OCI-LY7 (cell line): ENCODE data around the gene CKAP4. TPM values are rescaled to one million over a fixed set of nuclear protein-coding genes. Genes with fewer than 3 reads are reported as not detected.
A peak's percentile ranks its signal among the peaks of the same experiment; 100 is the strongest.

Experiments used
- BruUV-seq: library from RNA; stranded (reverse); fragments of 400-500 nt; replicated peaks from 2 replicates; lab custom pipeline; 2021; lab: Mats Ljungman, UMichigan
- CTCF ChIA-PET: fragments of 300-600 bp; sonication (Branson Sonifier 250); formaldehyde crosslinking; loops from one replicate; lab custom pipeline; 2022; ENCODE audit warnings: antibody characterized with exemption; ENCODE audit not compliant: unreplicated experiment; lab: Charles Lee
- POLR2A ChIA-PET: fragments of 300-600 bp; sonication (Branson Sonifier 250); formaldehyde crosslinking; loops from one replicate; lab custom pipeline; 2022; ENCODE audit warnings: antibody characterized with exemption; lab: Charles Lee
- DNase-seq: peaks from one replicate; pipeline ENCODE4 v3.0.0-alpha.2; 2015; ENCODE audit warnings: low spot score
- H2AFZ ChIP-seq: fragments of 200-600 bp; sonication (generic), shearing (Covaris generic); 2 replicates; pipeline ENCODE4 v1.6.1; 2014; ENCODE audit warnings: mild to moderate bottlenecking, antibody characterized with exemption, low read length, moderate library complexity
- H3K27ac ChIP-seq: fragments of 200-600 bp; sonication (generic); 2 replicates; pipeline ENCODE4 v1.5.1; 2014; ENCODE audit warnings: mixed run types, low read depth, mild to moderate bottlenecking, moderate library complexity, low read length, inconsistent platforms; ENCODE audit not compliant: poor library complexity, severe bottlenecking
- H3K36me3 ChIP-seq: fragments of 200-600 bp; sonication (generic); 2 replicates; pipeline ENCODE4 v1.6.1; 2014; ENCODE audit warnings: mild to moderate bottlenecking, antibody characterized with exemption, low read length, moderate library complexity, mixed read lengths; ENCODE audit not compliant: insufficient read depth
- H3K4me1 ChIP-seq: fragments of 200-600 bp; sonication (generic); 2 replicates; pipeline ENCODE4 v1.5.1; 2014; ENCODE audit warnings: mild to moderate bottlenecking, low read length; ENCODE audit not compliant: insufficient read depth, poor library complexity, severe bottlenecking
- H3K4me2 ChIP-seq: fragments of 200-600 bp; sonication (generic); 2 replicates; pipeline ENCODE4 v1.6.1; 2014; ENCODE audit warnings: mild to moderate bottlenecking, low read length
- H3K4me3 ChIP-seq: fragments of 200-600 bp; sonication (generic); 2 replicates; pipeline ENCODE4 v1.5.1; 2014; ENCODE audit warnings: mild to moderate bottlenecking, low read depth, low read length; ENCODE audit not compliant: poor library complexity, severe bottlenecking
- H3K79me2 ChIP-seq: fragments of 200-600 bp; sonication (generic); 2 replicates; pipeline ENCODE4 v1.6.1; 2016; ENCODE audit warnings: low read depth, mild to moderate bottlenecking, low read length, moderate library complexity, mixed read lengths; ENCODE audit not compliant: insufficient read depth
- H3K9me2 ChIP-seq: fragments of 200-600 bp; sonication (generic); 2 replicates; pipeline ENCODE4 v1.6.1; 2016; ENCODE audit warnings: mild to moderate bottlenecking, low read length, mixed read lengths; ENCODE audit not compliant: insufficient read depth
- H3K9me3 ChIP-seq: fragments of 200-600 bp; sonication (generic); 2 replicates; pipeline ENCODE4 v1.6.1; 2014; ENCODE audit warnings: mild to moderate bottlenecking, mixed run types, low read length, mixed read lengths
- H4K20me1 ChIP-seq: fragments of 200-600 bp; sonication (generic); 2 replicates; pipeline ENCODE4 v1.6.1; 2014; ENCODE audit warnings: mild to moderate bottlenecking, antibody characterized with exemption, low read length, moderate library complexity, mixed read lengths; ENCODE audit not compliant: insufficient read depth
- EZH2phosphoT487 ChIP-seq: fragments of 200-600 bp; sonication (generic); IDR thresholded peaks from 2 replicates; pipeline ENCODE4 v1.6.1; 2018; ENCODE audit warnings: low read depth, borderline replicate concordance, mild to moderate bottlenecking, mixed run types, antibody characterized with exemption, low read length, moderate library complexity, mixed read lengths
- intact Hi-C: fragments of 100-400 bp; cut with micrococcal nuclease; formaldehyde crosslinking; loops from one replicate; pipeline ENCODE4 v1.10.0; 2022; ENCODE audit not compliant: unreplicated experiment
- total RNA-seq, 2 experiments: library from RNA; depleted of rRNA in 1 of 2; stranded (reverse); fragments of >200 nt in 1 of 2; shearing (Covaris generic) in 1 of 2; gene quantifications; 2 replicates each; pipeline ENCODE4 v1.2.3, GENCODE V29; 2014 to 2022
- TF ChIP-seq, protein P1 (sequence below): fragments of 200-600 bp; sonication (generic); conservative IDR thresholded peaks from 2 replicates; pipeline ENCODE4 v1.5.1; 2014; ENCODE audit warnings: mild to moderate bottlenecking, antibody characterized with exemption, low read length, moderate library complexity, mixed read lengths

CKAP4 gene
- total RNA-seq, 2 experiments from 2014 or later: 17.5 to 40.5 TPM

DNA sequence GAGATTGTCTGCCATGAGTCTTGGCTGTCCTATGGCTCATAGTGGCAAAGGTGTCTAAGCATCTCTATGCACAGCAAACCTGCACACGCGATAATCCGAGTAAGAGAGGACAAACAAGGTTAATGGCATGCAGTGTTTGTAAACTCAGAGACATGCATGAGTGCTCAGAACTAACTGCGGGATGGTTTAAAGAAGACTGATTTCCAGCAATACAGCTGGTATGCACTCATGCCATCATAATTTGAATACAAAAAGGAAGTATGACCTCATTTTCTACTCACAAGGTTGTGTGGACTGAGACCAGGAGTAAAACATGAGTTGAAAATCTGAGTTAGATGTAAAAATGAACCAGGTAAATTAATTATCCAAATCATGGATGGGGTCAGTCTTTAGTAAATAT lies 38.2 kb upstream of the CKAP4 start:
- H4K20me1 ChIP-seq: no peaks in the 10 kb centered on the region
- no peaks in the 10 kb centered on the region for H3K36me3 ChIP-seq
- BruUV-seq: no TSS peak
- H3K4me2 ChIP-seq: peak overlapping the region; percentile 60
- intact Hi-C loops: no loop called here
- peak; percentile 54 for DNase-seq
- peak overlapping the region; percentile 14; the same call in 1 of the 2 replicates for H2AFZ ChIP-seq
- H3K4me3 ChIP-seq: no peak overlapping the region
- peaks cover 9% of the 10 kb centered on the region for H3K4me1 ChIP-seq
- no peaks in the 10 kb centered on the region for H3K9me2 ChIP-seq
- TF ChIP-seq, protein P1, sequence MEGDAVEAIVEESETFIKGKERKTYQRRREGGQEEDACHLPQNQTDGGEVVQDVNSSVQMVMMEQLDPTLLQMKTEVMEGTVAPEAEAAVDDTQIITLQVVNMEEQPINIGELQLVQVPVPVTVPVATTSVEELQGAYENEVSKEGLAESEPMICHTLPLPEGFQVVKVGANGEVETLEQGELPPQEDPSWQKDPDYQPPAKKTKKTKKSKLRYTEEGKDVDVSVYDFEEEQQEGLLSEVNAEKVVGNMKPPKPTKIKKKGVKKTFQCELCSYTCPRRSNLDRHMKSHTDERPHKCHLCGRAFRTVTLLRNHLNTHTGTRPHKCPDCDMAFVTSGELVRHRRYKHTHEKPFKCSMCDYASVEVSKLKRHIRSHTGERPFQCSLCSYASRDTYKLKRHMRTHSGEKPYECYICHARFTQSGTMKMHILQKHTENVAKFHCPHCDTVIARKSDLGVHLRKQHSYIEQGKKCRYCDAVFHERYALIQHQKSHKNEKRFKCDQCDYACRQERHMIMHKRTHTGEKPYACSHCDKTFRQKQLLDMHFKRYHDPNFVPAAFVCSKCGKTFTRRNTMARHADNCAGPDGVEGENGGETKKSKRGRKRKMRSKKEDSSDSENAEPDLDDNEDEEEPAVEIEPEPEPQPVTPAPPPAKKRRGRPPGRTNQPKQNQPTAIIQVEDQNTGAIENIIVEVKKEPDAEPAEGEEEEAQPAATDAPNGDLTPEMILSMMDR: no peak
- TF ChIP-seq EZH2phosphoT487: no peak
- H3K9me3 ChIP-seq: no peaks in the 10 kb centered on the region
- H3K27ac ChIP-seq: no peak overlapping the region
- ChIA-PET POLR2A (interaction anchor here (1.0 to 1.6 kb wide), 2 partner anchors 16 to 59 kb away, joined by 3 to 6 read pairs; no protein-coding TSS in a partner anchor), CTCF (interaction anchor here (1.4 kb wide), 1 partner anchor 59 kb away, joined by 3 read pairs; no protein-coding TSS in a partner anchor)
- no peaks in the 10 kb centered on the region for H3K79me2 ChIP-seq

DNA sequence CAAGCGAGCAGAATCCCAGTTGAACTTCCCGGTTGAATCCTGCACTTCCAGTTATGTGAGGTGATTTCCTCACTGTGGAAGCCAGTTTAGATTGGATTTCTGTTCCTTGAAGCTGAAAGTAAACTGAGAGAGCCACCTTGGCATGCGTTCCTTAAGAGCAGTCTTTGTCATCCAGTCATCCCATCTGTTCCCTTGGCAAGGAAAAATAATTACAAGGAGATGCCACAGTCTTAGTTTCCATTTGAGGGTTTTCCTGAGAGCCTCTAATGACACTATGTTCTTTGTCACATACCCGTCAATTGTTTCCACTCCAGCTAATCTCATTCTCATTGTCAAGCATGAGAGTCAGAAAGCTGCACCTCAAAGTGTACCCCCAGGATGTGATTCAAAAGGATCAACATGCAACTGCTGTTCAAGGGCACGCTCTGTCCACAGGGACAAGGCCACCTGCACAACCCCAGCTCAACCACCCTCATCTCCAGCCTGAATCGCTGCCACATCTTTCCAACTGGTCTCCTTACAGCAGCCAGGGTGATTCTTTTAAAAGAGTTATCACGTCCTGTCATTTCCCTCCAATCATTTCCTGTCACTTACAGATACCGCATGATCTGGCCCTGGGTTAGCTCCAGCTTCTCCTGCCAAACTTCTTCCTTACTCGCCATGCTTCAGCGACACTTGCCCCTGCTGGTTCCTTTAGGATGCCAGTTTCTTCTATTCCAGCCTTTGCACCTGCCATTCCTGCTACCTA lies 36.7 kb upstream of the CKAP4 start:
- ChIA-PET POLR2A (interaction anchor here (0.7 to 1.7 kb wide), 2 partner anchors 12 to 57 kb away, joined by 3 to 4 read pairs; no protein-coding TSS in a partner anchor), CTCF (interaction anchor here (0.9 to 1.4 kb wide), 2 partner anchors 11 to 58 kb away, joined by 3 read pairs; no protein-coding TSS in a partner anchor)
- H3K9me2 ChIP-seq: no peaks in the 10 kb centered on the region
- H2AFZ ChIP-seq: no peak overlapping the region
- no peak overlapping the region for H3K27ac ChIP-seq
- intact Hi-C loops: no loop called here
- H4K20me1 ChIP-seq: no peaks in the 10 kb centered on the region
- no TSS peak for BruUV-seq
- H3K4me1 ChIP-seq: peaks cover 9% of the 10 kb centered on the region
- no peak for DNase-seq
- no peaks in the 10 kb centered on the region for H3K9me3 ChIP-seq
- H3K36me3 ChIP-seq: no peaks in the 10 kb centered on the region
- H3K4me3 ChIP-seq: no peak overlapping the region
- no peak overlapping the region for H3K4me2 ChIP-seq
- no peaks in the 10 kb centered on the region for H3K79me2 ChIP-seq
- TF ChIP-seq, protein P1: no peak
- TF ChIP-seq EZH2phosphoT487: no peak
